Measurements from ENCODE around the gene GALNT7.

GALNT7 gene

DNA sequence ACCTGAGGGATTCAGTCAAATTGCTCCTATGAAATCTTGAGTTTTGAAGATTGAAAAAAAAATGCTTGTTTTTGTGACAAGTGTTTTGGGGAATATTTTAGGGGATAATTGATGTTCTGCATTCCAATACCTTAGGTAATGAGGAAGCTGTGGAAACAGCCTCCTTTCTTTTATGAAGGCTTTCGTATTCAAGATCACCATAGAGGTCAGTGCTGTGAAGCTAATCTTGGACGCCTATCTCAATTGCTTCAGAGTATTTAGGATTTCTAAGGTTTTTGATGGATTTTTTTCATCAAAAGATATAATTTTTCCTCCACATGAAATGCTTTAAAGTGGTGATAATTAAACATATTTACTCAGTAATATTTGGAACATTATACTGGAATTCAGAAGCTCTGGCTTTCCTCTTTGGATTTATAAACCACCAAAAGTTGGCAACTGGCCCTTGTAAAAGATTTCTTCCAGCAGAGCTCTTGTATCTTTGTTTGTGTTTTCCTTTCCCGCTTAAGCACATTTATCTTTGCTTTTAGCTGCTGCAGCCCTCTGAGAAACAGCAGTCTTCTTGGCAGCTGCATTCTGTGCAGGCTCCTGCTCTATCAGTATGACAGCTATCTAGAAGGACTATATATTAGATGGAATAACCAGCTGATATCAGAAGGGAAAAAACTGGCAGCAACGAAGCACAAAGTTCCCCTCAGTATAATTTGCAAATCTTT is 101.9 kb downstream of the GALNT7 start:
- no peak for FAIRE-seq

DNA sequence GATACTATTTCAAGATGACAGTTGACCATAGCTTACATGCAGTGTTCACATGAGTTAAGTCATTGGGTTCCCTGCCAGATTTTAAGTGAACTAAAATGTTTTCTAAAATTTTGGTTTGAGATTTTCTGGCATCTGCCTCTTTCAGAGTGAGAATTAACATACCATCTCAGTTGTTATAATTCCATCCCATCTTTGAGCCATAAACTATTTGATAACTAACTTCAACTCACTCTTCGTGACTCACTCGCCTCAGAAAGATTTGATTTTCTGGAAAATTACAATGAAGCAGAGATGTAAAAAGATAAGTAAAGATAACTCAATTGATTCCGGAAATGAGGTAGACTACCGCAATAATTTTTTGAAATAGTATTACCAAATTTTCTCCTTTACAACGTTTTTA is 103.7 kb downstream of the GALNT7 start:
- FAIRE-seq, result no peak

DNA sequence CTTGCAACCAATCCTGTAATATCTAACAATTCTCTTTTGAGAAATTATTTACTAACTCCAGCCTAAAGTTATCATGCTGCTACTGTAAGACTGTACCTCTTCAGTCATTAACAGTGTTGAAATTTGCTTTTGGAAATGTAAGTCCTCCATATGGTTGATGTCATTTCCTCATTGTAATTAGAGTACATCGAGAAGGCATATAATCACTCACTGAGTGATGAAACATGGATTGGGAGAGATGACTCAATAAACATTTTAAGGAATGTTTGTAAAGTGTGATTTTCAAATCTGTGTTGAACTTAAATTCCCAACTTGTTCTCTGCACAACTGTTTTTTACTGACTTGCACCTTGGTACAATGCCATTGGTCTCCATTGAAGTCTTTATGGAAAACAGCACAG is 104.4 kb downstream of the GALNT7 start:
- FAIRE-seq, result no peak

DNA sequence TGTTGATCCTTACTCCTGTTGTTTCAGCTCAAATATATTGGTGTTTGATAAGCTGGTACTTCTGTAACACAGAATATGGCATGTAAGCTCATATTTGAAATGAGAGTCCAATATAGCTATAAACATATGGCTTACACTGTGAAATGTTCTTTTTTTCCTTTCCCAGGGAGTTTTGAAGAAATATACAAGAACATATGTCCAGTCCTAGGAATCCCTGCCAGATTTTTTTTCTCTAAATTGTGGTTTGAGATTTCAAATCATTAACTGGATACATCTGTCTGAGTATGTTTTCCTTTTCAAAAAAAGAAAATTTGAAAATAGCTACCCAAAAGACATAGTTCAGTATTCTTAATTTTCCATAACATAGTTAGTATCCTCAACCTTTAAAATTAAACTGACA is 105.3 kb downstream of the GALNT7 start:
- FAIRE-seq, result peak; percentile 47

DNA sequence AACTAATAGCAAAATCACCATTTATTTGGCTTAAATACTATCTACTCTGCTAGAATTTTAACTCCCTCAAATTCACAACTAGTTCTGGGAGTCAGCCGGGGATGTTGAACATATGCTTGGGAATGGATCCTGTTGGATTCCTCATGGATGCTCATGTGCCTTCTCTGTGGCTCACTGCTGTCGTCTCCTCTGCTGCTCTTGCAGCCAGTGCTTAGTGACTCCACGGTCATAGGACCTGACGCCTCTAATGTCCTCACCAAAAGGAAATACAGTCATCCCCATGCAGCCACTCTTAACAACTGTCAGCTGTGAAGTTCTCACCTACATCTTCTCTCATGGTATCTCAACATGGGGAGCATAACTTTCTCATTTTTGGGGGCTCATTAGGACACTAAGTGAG is 106.1 kb downstream of the GALNT7 start:
- no peak for FAIRE-seq

DNA sequence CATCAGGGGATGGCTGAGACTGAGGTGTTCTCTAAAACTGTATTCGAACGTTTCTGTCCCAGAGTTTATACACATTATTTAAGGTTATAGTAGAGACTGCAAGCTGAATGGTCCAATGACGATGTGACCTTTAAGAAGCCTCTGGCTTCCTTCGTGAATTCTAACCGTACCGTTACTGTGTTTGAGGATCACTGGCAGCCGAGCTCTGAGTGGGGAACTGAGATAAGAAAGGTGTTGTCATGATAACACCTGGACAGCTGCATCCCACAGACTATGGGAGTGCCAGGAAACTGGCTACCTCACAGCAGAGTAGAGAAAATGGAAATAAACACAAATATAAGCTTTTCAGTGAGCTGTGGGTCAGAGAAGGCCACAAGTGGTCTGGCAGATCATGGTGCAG is 106.5 kb downstream of the GALNT7 start:
- no peak for FAIRE-seq

DNA sequence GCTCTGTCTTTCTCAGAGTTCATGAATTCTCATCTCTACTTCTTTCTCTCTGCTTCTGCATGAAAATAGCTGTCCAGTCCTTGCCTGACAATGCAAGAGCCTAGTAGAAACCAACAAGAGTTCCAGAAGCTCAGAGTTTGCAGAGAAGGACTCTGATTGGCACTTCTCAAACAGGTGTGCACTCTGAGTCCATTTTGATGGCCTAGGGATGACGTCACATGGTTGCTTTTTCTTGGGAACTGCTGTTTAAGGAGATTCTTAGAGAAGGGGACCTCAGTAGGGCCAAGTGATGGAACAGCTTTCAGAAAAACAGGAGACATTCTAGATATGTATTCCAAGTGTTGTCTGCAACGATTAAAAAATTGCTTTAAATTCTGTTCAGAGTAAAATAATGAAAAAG is 108.7 kb downstream of the GALNT7 start:
- no peak for FAIRE-seq

DNA sequence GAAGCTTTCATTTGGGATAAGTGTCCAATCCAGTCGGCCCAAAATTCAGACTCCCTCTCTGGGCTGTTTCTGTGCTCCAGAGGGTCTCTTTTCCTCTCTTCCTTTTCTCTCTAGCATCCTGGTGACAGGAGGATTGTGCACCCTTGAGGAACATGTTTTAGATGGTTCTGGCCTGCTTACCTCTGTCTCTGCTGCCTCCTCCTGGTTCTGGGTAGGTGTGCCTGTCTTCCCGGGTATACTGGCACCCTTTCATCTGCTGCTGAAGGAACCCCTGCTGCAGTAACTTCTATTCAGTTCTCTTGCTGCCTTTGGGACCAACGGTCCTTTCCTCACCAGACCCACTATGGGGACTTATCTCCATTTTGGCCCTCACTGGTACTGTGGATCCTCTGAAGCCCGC is 112.4 kb downstream of the GALNT7 start:
- FAIRE-seq, result no peak

DNA sequence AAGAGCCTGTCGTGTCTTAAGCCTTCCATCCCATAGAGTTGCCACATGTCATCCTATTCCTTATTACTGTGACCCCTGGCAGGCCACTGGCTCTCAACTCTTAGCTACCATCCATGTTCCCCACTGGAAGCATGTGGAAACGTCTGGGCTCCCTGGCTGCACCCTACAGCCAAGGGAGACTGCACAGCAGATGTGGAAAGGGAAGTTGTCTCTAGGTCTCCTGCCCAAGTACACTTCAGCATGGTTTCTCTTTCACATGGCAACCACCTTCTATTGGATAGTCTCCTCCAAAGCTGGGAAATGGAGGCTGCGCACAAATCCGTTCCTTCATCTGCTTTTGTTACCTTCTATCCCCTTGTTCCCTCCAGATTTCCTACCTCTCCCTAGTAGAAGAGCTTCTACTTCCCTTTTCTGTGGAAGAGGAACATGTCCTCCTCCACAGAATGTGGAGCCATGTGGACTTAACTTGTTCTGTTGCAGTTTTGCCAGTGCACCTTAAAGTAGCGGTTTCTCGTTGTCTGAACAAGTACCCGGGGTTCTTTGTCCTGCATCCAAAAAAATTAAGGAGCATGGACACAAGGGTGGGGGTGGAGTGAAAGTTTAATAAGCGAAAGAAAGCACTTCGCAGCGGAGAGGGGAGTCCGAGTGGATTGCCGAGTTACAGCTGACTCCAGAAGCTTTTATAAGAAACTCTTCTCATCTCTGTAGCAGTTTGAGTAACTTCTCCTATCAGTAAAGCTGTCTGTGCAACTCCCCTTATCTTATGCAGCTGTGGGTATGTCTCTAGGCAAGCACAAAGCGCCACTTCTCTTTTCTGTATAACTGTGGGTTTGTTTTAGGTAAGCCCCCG is 113.0 kb downstream of the GALNT7 start:
- FAIRE-seq, result no peak

DNA sequence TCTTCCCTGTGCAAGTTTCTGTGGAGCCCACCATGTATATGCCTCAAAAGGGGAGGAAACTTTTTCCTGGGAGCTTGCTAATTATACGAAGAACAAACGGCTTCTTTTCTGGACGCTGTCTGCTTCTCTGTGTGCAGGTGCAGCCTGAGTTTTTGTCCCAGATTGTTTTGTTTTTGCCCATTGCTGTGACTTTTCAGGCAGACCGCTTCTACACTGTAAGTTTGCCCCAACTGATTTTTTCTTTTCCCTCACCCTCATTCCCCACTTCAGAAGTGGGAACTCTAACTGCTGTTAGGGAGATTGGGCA is 113.6 kb downstream of the GALNT7 start:
- no peak for FAIRE-seq

DNA sequence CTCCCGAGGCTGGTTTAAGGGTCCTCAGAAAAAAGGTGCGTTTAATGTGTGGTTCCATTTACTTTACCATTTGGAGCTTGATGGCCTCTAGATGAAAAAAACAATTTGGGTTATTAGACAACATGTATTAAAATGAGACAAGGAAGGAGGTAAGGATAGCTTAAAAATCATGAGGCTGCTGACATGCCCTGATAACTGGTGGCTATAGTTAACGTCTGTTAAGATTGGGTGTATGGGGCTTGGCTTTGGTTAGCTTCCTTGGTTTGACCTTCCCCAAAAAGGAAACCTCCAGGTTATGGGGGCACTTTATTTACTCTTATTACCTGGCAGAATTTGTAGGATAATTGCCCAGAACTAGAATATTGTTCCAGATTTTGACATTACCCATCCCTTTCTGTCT is 114.0 kb downstream of the GALNT7 start:
- FAIRE-seq, result no peak

DNA sequence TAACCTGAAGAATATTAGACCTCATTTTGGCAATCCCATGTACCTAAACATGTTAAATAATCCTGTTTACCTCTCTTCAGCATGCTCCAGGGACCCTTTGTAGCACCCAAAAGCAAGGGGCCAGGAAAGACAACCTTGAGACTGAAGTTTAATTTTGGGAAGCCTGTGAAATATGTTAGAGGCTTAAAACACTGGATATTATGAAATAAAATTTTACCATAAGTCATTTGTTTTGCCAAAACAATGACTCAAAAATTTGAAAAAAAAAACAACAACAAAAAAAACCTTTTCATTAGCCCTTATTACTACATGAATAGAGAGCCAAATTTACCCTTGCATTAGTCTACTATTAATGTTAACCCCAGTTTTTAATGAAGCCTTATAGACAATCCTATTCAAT is 115.9 kb downstream of the GALNT7 start:
- FAIRE-seq, result no peak

DNA sequence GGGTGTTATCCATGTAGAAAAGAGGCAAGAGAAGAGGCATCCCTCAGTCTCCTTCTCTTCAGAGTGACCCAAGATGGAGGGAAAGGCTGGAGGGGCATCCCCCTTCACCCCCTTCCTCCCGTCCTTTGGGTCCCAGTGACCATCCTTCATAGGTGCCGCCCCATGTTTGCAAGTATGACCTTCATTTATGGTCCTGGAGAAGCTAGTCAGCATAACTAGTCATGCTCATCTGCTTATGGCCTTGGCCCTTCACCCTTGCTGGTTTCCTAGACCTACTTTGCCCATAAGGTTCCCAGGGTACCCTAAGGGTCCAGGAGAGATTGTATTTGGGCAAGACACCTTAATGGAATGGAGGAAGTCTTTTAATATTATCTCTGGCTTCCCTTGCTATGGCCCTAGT is 118.9 kb downstream of the GALNT7 start:
- FAIRE-seq, result no peak

DNA sequence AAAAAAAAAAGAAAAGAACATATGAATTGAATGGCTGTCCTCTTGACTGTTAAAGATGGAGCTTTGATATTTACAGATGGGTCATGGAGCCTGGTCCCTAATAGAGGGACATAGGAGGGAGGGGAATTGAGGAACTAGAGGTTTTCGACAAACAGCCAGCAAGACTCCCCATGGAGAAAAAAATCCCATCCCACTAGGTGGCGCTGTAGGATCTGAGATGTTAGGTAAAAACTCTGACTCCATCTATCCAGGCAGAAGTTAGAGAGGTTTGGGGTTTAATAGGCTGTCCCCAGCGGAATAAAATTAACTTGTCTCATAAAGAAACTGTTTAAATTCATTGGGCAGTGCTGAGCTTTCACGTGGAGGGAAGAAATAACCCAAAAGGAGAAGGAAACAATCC is 119.7 kb downstream of the GALNT7 start:
- no peak for FAIRE-seq

DNA sequence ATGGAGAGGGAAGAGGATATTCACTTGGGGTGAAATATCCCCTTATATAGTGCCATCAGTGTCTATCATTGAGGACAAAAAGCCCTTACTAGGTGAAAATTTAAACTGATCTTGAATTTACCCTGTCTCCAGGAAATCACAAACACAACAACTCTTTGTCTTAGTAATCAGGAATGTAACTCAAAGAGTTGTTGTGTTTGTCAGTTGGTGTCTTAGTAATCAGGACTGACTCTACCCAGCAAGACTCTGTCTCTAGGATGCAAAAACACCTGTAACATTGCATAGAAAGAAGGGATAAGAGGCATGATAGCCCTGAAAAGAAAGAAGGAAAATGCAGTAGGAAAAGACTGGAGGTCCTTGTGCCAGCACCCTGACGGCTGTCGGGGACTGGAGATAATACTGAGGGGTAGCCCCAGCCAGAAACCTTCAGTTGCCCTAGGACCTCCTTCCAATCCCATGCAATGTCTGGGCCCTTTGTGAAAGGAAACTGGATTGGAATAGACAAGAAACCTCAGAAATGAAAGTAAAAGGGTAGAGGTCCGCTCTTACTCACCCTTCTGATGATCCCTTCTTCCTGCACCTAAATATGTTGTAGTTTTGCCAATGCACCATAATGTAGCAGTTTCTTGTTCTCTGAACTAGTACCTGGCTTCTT is 120.2 kb downstream of the GALNT7 start:
- FAIRE-seq, result no peak

DNA sequence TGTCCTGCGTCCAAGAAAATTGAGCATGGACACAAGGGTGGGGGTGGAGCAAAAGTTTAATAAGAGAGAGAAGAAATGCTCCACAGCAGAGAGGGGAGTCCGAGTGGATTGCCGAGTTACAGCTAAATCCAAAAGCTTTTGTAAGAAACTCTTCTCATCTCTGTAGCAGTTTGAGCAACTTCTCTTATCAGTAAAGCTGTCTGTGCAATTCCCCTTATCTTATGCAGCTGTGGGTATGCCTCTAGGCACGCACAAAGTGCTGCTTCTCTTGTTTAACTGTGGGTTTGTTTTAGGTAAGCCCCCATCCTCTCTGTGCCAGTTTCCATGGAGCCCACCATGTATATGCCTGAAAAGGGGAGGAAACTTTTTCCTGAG is 120.7 kb downstream of the GALNT7 start:
- FAIRE-seq, result no peak

DNA sequence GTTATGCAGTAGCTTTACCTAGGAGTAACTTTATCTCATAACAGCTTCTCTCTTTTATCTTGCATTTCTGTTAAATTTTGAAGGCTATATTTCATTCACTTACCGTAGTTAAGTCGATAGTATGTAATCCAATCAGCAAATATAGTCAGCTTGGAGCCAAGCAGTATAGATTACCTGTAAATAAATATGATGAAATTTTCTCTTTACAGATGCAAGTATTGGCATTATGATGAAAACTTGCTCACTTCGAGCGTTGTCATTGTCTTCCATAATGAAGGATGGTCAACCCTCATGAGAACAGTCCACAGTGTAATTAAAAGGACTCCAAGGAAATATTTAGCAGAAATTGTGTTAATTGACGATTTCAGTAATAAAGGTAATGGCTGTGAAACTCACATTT is 123.3 kb downstream of the GALNT7 start:
- no peak for FAIRE-seq

DNA sequence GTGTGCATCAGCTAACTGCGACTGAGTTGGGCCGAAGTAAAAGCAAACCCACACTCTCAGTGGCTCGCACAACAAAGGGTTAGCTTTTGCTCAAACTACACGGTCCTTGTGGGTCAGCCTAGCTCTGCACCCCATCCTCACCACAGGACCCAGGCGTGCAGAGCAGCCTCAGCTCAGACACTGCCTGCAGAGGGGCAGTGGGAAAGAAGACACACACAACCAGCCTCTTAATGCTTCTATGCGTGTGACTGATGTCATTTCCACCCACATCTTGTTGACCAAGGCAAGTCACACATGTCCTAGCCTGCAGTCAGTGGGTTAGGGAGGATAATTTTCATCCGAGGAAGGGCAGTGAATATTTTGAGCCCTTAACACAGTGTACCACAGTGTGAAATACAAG is 125.1 kb downstream of the GALNT7 start:
- no peak for FAIRE-seq

DNA sequence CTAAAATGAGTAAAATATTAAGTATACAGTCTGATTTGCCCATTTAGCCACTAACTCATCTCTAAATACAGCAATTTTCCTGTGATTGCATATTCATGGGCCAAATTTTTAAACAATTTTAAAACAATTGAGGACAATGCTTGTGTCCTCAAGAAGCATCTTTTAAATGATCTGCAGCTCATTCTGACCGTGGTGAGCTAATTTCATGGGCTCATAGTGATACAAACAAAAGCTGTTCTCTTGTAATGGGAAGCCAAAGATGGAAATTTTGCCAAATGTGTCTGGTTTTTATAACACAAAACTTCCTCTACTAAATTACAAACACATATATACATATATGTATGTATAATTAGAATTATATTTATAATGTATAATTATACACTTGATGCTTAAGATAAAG is 125.8 kb downstream of the GALNT7 start:
- no peak for FAIRE-seq

DNA sequence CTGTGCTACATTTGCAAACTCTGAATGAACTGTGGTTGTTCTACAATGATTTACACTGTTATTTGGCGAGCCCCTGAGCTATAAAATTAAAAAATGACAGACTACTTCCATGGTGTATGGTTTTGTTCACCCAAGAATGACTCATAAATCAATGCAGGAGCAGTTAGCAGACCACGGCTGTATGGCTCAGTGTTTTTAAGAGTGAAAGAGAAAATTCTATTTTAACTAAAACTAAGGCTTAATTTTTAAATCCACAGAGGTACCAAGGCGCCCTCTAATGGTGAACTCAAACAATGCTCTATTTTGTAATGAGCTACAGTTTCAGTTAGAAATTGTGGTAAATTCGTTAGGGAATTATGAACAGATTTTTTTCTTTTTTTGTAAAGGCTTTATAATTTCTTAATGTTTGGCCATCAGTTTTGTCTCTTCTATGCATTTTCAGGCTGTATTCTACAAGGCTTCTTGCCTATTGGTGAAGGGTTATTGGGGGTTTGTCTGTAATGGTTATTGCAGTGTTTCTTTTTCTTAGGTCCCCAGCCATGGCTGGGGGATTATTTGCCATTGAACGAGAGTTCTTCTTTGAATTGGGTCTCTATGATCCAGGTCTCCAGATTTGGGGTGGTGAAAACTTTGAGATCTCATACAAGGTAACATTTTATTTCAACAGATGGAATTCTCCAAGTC is 133.0 kb downstream of the GALNT7 start:
- peak; percentile 88 for FAIRE-seq

DNA sequence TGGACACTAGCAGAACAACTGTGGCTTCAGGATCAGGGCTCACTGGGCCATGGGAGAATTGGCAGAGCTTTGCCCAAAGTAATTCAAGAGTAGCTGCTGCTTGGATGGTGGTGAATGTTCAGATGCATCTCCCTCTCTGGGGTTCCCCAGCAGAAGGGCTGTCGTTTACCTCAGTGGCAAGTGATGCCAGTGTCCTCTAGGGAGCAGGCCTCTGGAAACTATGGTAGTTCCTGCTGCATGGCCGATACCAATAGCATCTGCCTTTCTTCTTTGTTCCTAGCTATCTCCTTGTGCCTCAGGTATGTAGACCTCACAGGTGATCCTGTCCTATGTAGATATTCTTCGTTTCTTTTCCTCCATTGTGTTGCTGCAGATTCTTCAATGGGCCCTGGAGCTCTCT is 139.2 kb downstream of the GALNT7 start:
- FAIRE-seq, result no peak

DNA sequence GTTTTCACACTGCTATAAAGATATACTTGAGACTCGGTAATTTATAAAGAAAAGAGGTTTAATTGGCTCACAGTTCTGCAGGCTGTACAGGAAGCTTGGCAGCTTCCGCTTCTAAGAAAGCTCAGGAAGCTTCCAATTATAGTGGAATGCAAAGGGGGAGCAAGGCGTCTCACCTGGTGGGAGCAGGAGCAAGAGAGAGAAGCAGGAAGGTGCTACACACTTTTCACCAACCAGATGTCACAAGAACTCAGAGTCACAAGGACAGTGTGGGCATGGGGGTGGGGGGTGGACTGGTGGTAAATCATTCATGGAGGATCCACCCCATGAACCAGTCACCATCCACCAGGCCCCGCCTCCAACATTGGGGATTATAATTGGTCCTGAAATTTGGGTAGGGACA is 142.8 kb downstream of the GALNT7 start:
- FAIRE-seq, result no peak

DNA sequence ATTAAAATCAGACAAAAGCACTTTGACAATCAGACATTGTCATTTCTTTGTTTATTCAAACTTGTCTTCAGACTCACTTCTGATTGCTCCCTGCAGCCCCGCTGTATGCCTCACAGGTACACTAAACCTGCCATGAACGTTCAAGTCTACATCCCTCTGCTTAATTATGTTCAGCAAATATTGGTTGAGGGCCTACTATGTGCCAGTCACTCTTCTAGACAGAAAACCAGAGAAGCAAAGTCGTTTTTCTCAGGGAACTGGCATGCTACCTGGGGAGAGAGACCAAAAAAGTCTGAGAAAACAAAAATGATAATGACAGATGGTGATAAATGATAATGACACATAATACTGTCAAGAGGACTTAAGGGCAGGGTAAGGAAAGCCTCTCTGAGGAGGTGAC is 146.1 kb downstream of the GALNT7 start:
- FAIRE-seq, result no peak

DNA sequence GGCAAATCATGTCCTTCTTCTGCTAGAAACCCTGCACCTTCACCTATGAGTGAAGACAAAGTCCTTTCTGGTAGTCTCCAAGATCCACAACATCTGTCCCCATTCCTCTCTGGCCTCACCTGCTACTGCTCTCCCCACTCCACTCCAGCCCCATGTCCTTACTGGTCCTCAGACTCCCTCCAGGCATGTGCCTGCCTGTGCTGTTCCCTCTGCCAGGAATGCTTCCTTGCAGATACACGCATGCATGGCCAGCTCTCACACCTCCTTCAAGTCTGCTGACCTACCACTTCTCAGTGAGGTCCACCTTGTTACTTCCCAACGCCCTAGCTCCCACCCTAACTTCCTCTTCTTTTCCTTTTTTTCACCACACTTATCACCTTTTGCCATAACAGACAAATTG is 147.4 kb downstream of the GALNT7 start:
- no peak for FAIRE-seq
